Activated naive CD8-positive, alpha-beta T cell (primary cell): ENCODE results near the gene FAM53A.

Experiments used
- H3K27ac Mint-ChIP-seq: one replicate; pipeline ENCODE4 v1.8.0; 2021; ENCODE audit warnings: mixed read lengths
- H3K27me3 Mint-ChIP-seq: one replicate; pipeline ENCODE4 v1.8.0; 2021; ENCODE audit warnings: mixed read lengths
- H3K36me3 Mint-ChIP-seq: one replicate; pipeline ENCODE4 v1.8.0; 2021; ENCODE audit warnings: mixed read lengths
- H3K4me1 Mint-ChIP-seq: one replicate; pipeline ENCODE4 v1.8.0; 2021; ENCODE audit warnings: low read depth, mixed read lengths
- H3K4me3 Mint-ChIP-seq: one replicate; pipeline ENCODE4 v1.8.0; 2021; ENCODE audit warnings: mild to moderate bottlenecking, mixed read lengths
- H3K9me3 Mint-ChIP-seq: one replicate; pipeline ENCODE4 v1.8.0; 2021; ENCODE audit warnings: low read depth, mixed read lengths

The FAM53A gene

GRCh38 chr4:1633993-1634392, 50.1 kb downstream of the FAM53A start:
- peaks cover 2% of the 10 kb centered on the region for H3K27me3 Mint-ChIP-seq

GRCh38 chr4:1632109-1633104, 51.7 kb downstream of the FAM53A start:
- Mint-ChIP-seq H3K9me3 (no peaks in the 10 kb centered on the region), H3K4me3 (no peak overlapping the region), H3K4me1 (no peaks in the 10 kb centered on the region), H3K27me3 (peaks cover 2% of the 10 kb centered on the region), H3K36me3 (no peaks in the 10 kb centered on the region), H3K27ac (no peak overlapping the region)

More at GRCh38 chr4:1633993-1634392, 50.1 kb downstream of the FAM53A start:
- Mint-ChIP-seq H3K4me1 (no peaks in the 10 kb centered on the region), H3K36me3 (no peaks in the 10 kb centered on the region), H3K27ac (no peak overlapping the region), H3K4me3 (no peak overlapping the region), H3K9me3 (no peaks in the 10 kb centered on the region)

GRCh38 chr4:1631136-1631535, 53.0 kb downstream of the FAM53A start:
- H3K27ac Mint-ChIP-seq: no peak overlapping the region
- no peaks in the 10 kb centered on the region for H3K4me1 Mint-ChIP-seq

GRCh38 chr4:1630266-1630665, 53.8 kb downstream of the FAM53A start:
- no peak overlapping the region for H3K4me3 Mint-ChIP-seq
- H3K9me3 Mint-ChIP-seq: no peaks in the 10 kb centered on the region
- peaks cover 2% of the 10 kb centered on the region for H3K27me3 Mint-ChIP-seq
- no peak overlapping the region for H3K27ac Mint-ChIP-seq
- no peaks in the 10 kb centered on the region for H3K36me3 Mint-ChIP-seq
- no peaks in the 10 kb centered on the region for H3K4me1 Mint-ChIP-seq

More at GRCh38 chr4:1631136-1631535, 53.0 kb downstream of the FAM53A start:
- H3K4me3 Mint-ChIP-seq: no peak overlapping the region
- no peaks in the 10 kb centered on the region for H3K9me3 Mint-ChIP-seq
- peaks cover 2% of the 10 kb centered on the region for H3K27me3 Mint-ChIP-seq
- no peaks in the 10 kb centered on the region for H3K36me3 Mint-ChIP-seq

DNA sequence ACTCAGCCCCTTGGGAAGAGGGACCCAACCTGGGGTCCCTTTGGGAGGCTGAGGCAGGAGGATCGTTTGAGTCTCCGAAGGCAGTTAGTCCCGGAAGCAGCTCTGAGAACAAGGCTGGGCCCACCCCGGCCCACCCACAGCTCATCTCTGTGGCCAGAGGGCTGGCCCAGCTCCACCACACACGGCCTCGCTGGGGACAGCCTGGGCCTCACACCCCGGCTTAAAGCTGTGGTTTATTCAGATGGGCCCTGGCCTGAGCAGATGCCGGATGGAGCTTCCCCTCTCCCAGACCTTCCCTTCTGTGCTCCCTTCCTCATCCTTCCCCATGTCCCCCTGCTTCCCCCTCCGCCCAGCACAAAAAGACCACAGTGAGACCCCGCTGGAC, 54.4 kb downstream of the FAM53A start:
- H3K4me3 Mint-ChIP-seq: no peak overlapping the region
- no peaks in the 10 kb centered on the region for H3K9me3 Mint-ChIP-seq
- H3K27ac Mint-ChIP-seq: no peak overlapping the region
- no peaks in the 10 kb centered on the region for H3K36me3 Mint-ChIP-seq
- H3K27me3 Mint-ChIP-seq: peaks cover 2% of the 10 kb centered on the region
- no peaks in the 10 kb centered on the region for H3K4me1 Mint-ChIP-seq

GRCh38 chr4:1628892-1629698, 55.0 kb downstream of the FAM53A start:
- Mint-ChIP-seq H3K27me3 (peaks cover 2% of the 10 kb centered on the region), H3K27ac (no peak overlapping the region), H3K4me3 (no peak overlapping the region), H3K9me3 (no peaks in the 10 kb centered on the region), H3K36me3 (no peaks in the 10 kb centered on the region), H3K4me1 (no peaks in the 10 kb centered on the region)

DNA sequence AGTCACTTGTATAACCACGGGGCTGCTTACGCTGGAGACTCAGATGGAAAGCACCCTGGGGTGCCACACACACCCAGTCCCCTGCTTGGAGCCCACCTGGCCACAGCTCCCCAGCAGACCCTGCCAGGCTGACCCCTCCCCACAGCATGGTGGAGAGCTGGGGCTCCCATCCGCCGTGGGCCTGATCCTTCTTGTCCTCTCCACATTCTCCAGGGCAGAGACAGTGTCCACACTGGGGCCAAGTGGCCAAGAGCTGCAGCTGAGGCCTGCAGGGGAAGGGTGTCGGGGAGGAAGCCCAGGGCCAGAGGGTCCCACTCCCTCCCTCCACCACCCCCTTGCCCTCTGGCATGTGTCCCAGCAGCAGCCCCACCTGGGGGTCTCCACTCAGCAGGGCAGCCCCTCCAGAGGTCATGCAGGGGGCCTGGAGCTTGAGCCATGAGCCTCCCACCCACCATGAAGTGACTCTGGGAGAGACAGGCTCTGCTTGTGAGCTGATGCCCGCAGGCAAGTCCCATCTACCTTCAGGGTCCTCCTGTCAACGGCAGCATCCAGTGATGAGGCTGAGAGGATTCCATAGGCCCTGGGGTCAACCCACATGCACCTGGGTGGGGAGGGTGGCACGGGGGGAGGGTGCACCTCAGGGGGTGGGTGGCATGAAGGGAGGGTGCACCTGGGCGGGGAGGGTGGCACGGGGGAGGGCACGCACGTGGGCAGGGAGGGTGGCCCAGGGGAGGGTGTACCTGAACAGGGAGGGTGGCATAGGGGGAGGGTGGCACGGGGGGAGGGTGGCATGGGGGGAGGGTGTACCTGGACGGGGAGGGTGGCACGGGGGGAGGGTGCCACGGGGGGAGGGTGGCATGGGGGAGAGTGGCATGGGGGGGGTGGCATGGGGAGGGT, 56.4 kb downstream of the FAM53A start:
- H3K36me3 Mint-ChIP-seq: no peaks in the 10 kb centered on the region
- no peak overlapping the region for H3K27ac Mint-ChIP-seq
- H3K9me3 Mint-ChIP-seq: no peaks in the 10 kb centered on the region
- H3K27me3 Mint-ChIP-seq: no peaks in the 10 kb centered on the region
- H3K4me3 Mint-ChIP-seq: no peak overlapping the region
- no peaks in the 10 kb centered on the region for H3K4me1 Mint-ChIP-seq

GRCh38 chr4:1626941-1627340, 57.2 kb downstream of the FAM53A start:
- no peak overlapping the region for H3K27ac Mint-ChIP-seq
- no peaks in the 10 kb centered on the region for H3K9me3 Mint-ChIP-seq
- H3K27me3 Mint-ChIP-seq: no peaks in the 10 kb centered on the region
- no peaks in the 10 kb centered on the region for H3K36me3 Mint-ChIP-seq
- no peak overlapping the region for H3K4me3 Mint-ChIP-seq
- no peaks in the 10 kb centered on the region for H3K4me1 Mint-ChIP-seq

DNA sequence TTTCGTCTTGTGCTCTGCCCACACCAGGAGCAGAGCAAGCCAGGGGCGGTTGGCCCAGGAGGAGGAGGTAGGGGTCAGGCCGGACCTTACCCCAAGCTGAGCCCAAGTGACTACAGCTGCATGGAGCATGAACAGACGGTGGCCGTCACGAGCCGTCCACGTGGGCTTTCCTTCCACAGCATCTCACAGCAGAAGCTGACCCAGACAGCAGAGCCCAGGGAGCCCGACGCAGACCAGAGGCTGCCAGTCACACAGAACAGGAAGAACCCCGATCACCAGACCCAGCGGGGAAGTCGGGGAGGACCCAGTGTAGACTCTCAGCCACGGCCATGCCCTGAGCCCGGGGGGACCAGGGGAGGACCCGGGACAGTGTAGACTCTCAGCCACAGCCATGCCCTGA, 58.0 kb downstream of the FAM53A start:
- no peak overlapping the region for H3K27ac Mint-ChIP-seq
- H3K4me3 Mint-ChIP-seq: no peak overlapping the region
- H3K4me1 Mint-ChIP-seq: no peaks in the 10 kb centered on the region
- H3K36me3 Mint-ChIP-seq: no peaks in the 10 kb centered on the region
- H3K27me3 Mint-ChIP-seq: no peaks in the 10 kb centered on the region
- H3K9me3 Mint-ChIP-seq: no peaks in the 10 kb centered on the region

- Mint-ChIP-seq H3K4me3 (no peak overlapping the region), H3K9me3 (no peaks in the 10 kb centered on the region), H3K36me3 (no peaks in the 10 kb centered on the region), H3K4me1 (peaks cover 1% of the 10 kb centered on the region), H3K27ac (no peak overlapping the region), H3K27me3 (no peaks in the 10 kb centered on the region)
Observed at GRCh38 chr4:1625600-1626138, 58.4 kb downstream of the FAM53A start.

DNA sequence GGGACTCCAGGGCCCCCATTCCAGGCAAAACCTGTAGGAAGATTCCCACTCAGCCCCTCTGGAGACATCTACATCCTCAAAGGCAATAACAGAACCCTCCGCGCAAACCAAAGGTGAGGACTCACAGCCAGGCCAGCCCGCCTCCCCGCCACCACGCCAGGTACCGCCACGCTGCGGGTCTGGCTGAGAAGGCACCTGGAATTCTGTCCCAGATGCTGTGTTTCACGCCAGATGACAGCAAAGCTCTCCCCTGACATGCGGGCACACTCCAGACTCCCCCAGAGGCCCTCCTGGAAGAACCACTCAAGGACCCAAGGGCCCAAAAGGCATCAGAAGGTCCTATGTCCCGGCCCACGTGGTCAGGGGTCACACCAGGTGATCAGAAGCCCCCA, 59.6 kb downstream of the FAM53A start:
- Mint-ChIP-seq H3K27ac (no peak overlapping the region), H3K4me1 (peaks cover 7% of the 10 kb centered on the region)

GRCh38 chr4:1623821-1624518, 60.1 kb downstream of the FAM53A start:
- H3K4me3 Mint-ChIP-seq: no peak overlapping the region
- H3K4me1 Mint-ChIP-seq: peaks cover 7% of the 10 kb centered on the region
- no peaks in the 10 kb centered on the region for H3K36me3 Mint-ChIP-seq
- H3K27me3 Mint-ChIP-seq: no peaks in the 10 kb centered on the region
- H3K27ac Mint-ChIP-seq: no peak overlapping the region
- H3K9me3 Mint-ChIP-seq: no peaks in the 10 kb centered on the region

More for the DNA sequence above, 59.6 kb downstream of the FAM53A start:
- no peaks in the 10 kb centered on the region for H3K9me3 Mint-ChIP-seq
- no peaks in the 10 kb centered on the region for H3K36me3 Mint-ChIP-seq
- H3K4me3 Mint-ChIP-seq: no peak overlapping the region
- no peaks in the 10 kb centered on the region for H3K27me3 Mint-ChIP-seq

GRCh38 chr4:1623400-1623799, 60.7 kb downstream of the FAM53A start:
- Mint-ChIP-seq H3K9me3 (no peaks in the 10 kb centered on the region), H3K4me1 (peaks cover 7% of the 10 kb centered on the region), H3K36me3 (no peaks in the 10 kb centered on the region), H3K4me3 (no peak overlapping the region), H3K27me3 (no peaks in the 10 kb centered on the region), H3K27ac (no peak overlapping the region)

GRCh38 chr4:1622956-1623355, 61.2 kb downstream of the FAM53A start:
- H3K27me3 Mint-ChIP-seq: no peaks in the 10 kb centered on the region
- no peak overlapping the region for H3K4me3 Mint-ChIP-seq
- H3K36me3 Mint-ChIP-seq: no peaks in the 10 kb centered on the region
- H3K4me1 Mint-ChIP-seq: peaks cover 7% of the 10 kb centered on the region
- no peak overlapping the region for H3K27ac Mint-ChIP-seq
- no peaks in the 10 kb centered on the region for H3K9me3 Mint-ChIP-seq
